Heart left ventricle (tissue), 16 donors: Measurements from ENCODE around the gene FAHD1. TPM values are rescaled to one million over a fixed set of nuclear protein-coding genes. Genes with fewer than 3 reads are reported as not detected.

Source experiments
- ATAC-seq, 4 donors: fragments of 200-7000 bp; cut with Tn5 transposase; one replicate each; pipeline ENCODE4 v1.9.1; 2020 to 2022; ENCODE audit warnings: moderate library complexity in 4 of 4, mild to moderate bottlenecking in 3 of 4, moderate number of reproducible peaks in 1 of 4
- DNase-seq, 5 donors: peaks; one replicate each; pipeline ENCODE4 v3.0.0-alpha.2; 2020
- H3K27ac ChIP-seq, 12 donors: fragments of 200-600 bp; sonication (generic) in 4 of 12; one replicate each; pipeline versions ENCODE4 v1.5.0 to v1.8.0; 2016 to 2022; ENCODE audit warnings: mild to moderate bottlenecking in 2 of 12
- H3K27me3 ChIP-seq, 9 donors: fragments of 200-600 bp; sonication (generic) in 2 of 9; one replicate each; pipeline versions ENCODE4 v1.5.1 to v1.8.0; 2016 to 2022; ENCODE audit warnings: mild to moderate bottlenecking in 3 of 9
- H3K36me3 ChIP-seq, 9 donors: fragments of 200-600 bp; sonication (generic) in 2 of 9; one replicate each; pipeline versions ENCODE4 v1.5.0 to v1.8.0; 2018 to 2022; ENCODE audit warnings: mild to moderate bottlenecking in 2 of 9
- H3K4me1 ChIP-seq, 12 donors: fragments of 200-600 bp; sonication (generic) in 4 of 12; one replicate each; pipeline versions ENCODE4 v1.5.0 to v1.8.0; 2016 to 2022; ENCODE audit warnings: mild to moderate bottlenecking in 3 of 12
- H3K4me3 ChIP-seq, 12 donors: fragments of 200-600 bp; sonication (generic) in 4 of 12; one replicate each; pipeline versions ENCODE4 v1.5.0 to v1.8.0; 2017 to 2022; ENCODE audit warnings: mild to moderate bottlenecking in 9 of 12, moderate library complexity in 4 of 12
- H3K9me3 ChIP-seq, 12 donors: fragments of 200-600 bp; sonication (generic) in 4 of 12; one replicate each; pipeline versions ENCODE4 v1.5.0 to v1.8.0; 2016 to 2022; ENCODE audit warnings: mild to moderate bottlenecking in 1 of 12
- POLR2A ChIP-seq, 2 donors: fragments of 450-650 bp; IDR thresholded peaks; one replicate each; pipeline ENCODE4 v1.6.1; 2017; ENCODE audit warnings: antibody characterized with exemption in 2 of 2, mild to moderate bottlenecking in 2 of 2, moderate library complexity in 2 of 2
- WGBS, 4 donors: extraction: QIAGEN DNeasy Blood & Tissue Kit in 2 of 4; methylation state at CpG; one replicate each; pipeline versions ENCODE4 v1.1.5 to v1.1.7; 2013 to 2018; 5-methylcytosine and 5-hydroxymethylcytosine counted together
- intact Hi-C, 10 donors: fragments of 100-400 bp; cut with DNase I; formaldehyde crosslinking; loops; one replicate each; pipeline versions ENCODE4 v1.11.1 to v1.14.2; 2022
- polyA plus RNA-seq, 2 donors: library from polyadenylated mRNA; stranded (reverse); fragments of 200-250 nt; gene quantifications; one replicate each; pipeline ENCODE4 v1.2.3, GENCODE V29; 2013
- total RNA-seq, 9 donors: library from RNA; depleted of rRNA in 2 of 9; stranded (reverse); fragments of >200 nt in 2 of 9; fragmentation: NEBNext Ultra II Directional in 3 of 9; extraction: Animal tissue kit (Norgen Biotek cat#: 25700) in 3 of 9; gene quantifications; one replicate each; pipeline versions ENCODE4 v1.1.0 to v1.2.4, GENCODE V29; 2016 to 2023
- TF ChIP-seq, protein P1 (sequence below), 12 donors: fragments of 200-600 bp; sonication (generic) in 4 of 12; IDR thresholded peaks; one replicate each; pipeline versions ENCODE4 v1.5.0 to v1.8.0; 2018 to 2022; ENCODE audit warnings: antibody characterized with exemption in 12 of 12, mild to moderate bottlenecking in 5 of 12
- donor health status: ischemic (EF 13 %, LVEDD 7.1; RV severe dilation, severe dysfunction).
- donor health status: healthy with polysubstance abuse.
- donor health status: DM: no; HTN: yes; CAD: no.
- donor health status: DM: no; HTN: no; CAD: no.
- donor health status: ischemic (EF 25% LVEDD 6.9; RV normal size, moderate dysfunction).
- donor health status: ischemic (EF 25% LVEDD 5.7; RV mildly dilated, moderate dysfunction).
- donor health status: healthy.
- donor health status: DM: yes; HTN: yes; CAD: no.
- donor health status: ischemic (EF 35%, LVEDD 5.7; RV mildly dilated, moderate dysfunction).
- donor health status: nonischemic (EF 11% LVEDD 7.7; RV severe dilation, severe dysfunction).
- donor health status: DM: yes; HTN: yes; CAD: no.
- donor health status: PGD.
- donor health status: ischemic (EF 29% LVEDD 5.4; RV normal size, mild dysfunction).
- donor health status: nonischemic (EF 23%, LVEDD 6.1; RV moderate dilation, normal function).

FAHD1 gene
- total and polyA plus RNA-seq, 11 donors, result 19.2 to 83.8 (median 32.9) TPM

DNA sequence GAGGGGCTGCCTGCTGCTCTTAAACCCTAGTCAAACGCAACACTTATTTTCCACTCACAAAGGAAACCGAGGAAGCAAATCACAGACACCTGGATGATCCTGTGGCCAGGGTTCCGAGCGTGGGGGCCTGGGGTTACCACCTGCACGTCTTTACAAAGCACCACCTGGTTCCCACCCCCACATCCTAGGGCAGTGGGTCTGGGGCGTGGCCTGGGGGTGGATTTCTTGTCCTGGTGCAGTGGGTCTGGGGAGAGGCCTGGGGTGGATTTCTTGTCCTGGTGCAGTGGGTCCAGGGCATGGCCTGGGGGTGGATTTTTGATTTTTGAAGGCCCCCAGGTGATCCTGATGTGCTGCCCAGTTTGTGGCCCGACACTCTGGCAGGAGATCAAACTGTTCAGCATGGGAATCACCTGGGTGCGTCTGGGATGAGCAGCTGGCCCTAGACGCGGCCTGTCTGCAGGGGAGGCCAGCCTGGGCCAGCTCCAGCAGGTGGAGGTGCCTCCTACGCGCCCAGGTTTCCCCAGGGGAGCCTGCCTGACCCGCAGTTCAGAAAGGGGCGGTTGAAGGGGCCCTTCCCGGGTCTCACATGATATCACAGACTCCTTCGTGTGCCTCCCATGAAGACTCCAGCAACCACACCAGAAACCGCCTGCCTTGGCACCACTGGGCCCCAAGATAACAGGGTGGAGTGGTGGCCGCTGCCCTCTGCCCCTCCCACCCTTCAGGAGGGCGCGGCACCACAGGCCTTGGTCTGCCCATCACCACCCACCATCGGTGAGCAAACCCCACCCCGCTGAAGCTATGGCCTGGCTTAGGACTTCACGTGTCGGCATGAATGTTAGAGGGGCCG lies 6.7 kb upstream of the FAHD1 start:
- H3K4me1 ChIP-seq, result peaks cover 0 to 21% (median 16%) of the 10 kb centered on the region in 12 donors
- H3K36me3 ChIP-seq, result peaks cover 0 to 76% (median 69%) of the 10 kb centered on the region in 9 donors
- H3K27ac ChIP-seq, result no peak overlapping the region
- ATAC-seq (no peak), DNase-seq (no peak)
- intact Hi-C loops, result no loop called here
- 89 to 95% (median 92%) methylated on average over 13 to 25 of the region's 25 CpGs for WGBS, 4 donors
- TF ChIP-seq, protein P1, sequence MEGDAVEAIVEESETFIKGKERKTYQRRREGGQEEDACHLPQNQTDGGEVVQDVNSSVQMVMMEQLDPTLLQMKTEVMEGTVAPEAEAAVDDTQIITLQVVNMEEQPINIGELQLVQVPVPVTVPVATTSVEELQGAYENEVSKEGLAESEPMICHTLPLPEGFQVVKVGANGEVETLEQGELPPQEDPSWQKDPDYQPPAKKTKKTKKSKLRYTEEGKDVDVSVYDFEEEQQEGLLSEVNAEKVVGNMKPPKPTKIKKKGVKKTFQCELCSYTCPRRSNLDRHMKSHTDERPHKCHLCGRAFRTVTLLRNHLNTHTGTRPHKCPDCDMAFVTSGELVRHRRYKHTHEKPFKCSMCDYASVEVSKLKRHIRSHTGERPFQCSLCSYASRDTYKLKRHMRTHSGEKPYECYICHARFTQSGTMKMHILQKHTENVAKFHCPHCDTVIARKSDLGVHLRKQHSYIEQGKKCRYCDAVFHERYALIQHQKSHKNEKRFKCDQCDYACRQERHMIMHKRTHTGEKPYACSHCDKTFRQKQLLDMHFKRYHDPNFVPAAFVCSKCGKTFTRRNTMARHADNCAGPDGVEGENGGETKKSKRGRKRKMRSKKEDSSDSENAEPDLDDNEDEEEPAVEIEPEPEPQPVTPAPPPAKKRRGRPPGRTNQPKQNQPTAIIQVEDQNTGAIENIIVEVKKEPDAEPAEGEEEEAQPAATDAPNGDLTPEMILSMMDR (IDR thresholded peaks at IDR 0.05), result no peak
- no peak for TF ChIP-seq POLR2A (IDR thresholded peaks at IDR 0.05)
- H3K4me3 ChIP-seq, result no peak overlapping the region
- H3K27me3 ChIP-seq, result no peaks in the 10 kb centered on the region
- no peaks in the 10 kb centered on the region for H3K9me3 ChIP-seq

DNA sequence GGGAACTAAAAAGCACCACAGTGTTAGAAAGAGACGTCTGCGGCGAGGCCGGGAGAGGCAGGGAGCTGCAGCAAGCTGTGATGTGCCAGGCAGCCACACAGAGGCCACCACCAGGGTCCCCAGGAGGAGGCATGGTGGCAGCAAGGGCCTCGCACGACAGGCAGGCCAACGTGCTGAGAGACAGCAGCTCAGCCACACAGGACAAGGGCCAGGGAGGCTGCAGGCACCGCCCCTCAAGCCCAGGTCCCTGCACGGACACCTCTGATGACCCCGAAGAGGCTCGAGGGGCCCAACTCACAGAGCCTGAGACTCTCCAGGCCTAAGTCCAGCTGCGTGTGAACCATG lies 6.1 kb upstream of the FAHD1 start:
- no peak for ATAC-seq
- intact Hi-C loops, result no loop called here
- 89 to 91% (median 90%) methylated on average over 10 to 12 of the region's 12 CpGs for WGBS, 4 donors

DNA sequence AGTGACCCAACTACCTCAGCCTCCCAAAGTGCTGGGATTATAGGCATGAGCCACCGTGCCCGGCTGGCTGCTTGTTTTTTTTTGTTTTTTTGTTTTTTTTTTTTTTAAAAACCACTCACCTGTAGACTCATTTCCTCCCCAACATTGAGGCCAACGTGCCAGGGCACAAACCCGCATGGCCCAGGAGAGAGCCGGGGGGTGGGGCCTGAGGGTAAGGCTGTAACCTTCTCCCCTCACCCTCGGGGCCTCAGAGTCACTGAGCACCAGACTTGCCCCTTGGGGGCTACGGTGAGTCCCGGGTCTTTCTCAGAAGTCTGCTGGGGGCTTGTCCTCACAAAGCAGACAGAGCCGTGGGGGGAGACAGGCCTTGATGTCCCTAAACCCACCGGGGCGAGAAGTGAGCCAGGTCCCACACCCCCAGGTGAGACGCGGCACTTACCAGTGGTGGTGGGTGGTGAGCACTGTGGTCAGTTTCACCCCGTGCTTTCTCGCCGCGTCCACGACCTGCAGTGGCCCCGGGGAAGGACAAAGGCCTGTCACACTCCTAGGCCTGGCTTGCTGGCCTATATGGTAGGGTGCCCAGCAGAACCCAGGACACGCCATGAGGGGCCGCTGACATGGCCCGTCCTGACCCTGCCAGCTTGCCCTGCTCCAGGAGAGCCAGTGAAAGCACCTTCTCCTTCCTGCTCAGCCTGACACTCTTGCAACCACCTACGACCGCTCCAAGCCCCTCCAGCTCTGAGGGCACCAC lies 5.0 kb upstream of the FAHD1 start:
- TF ChIP-seq POLR2A (IDR thresholded peaks at IDR 0.05), result no peak
- TF ChIP-seq, protein P1 (IDR thresholded peaks at IDR 0.05), result no peak
- 92 to 96% (median 94%) methylated on average over 22 to 24 of the region's 24 CpGs for WGBS, 4 donors
- no peak overlapping the region for H3K27ac ChIP-seq
- H3K4me3 ChIP-seq, result no peak overlapping the region
- H3K4me1 ChIP-seq, result peaks cover 5 to 27% (median 22%) of the 10 kb centered on the region in 12 donors
- H3K9me3 ChIP-seq, result no peaks in the 10 kb centered on the region
- no peak for DNase-seq
- intact Hi-C loops, result no loop called here
- peaks cover 0 to 59% (median 52%) of the 10 kb centered on the region in 9 donors for H3K36me3 ChIP-seq
- ATAC-seq, result no peak
- H3K27me3 ChIP-seq, result no peaks in the 10 kb centered on the region

More for the DNA sequence above, 6.1 kb upstream of the FAHD1 start:
- no peak for DNase-seq
- Histone ChIP-seq H3K4me1 (peaks cover 4 to 27% (median 22%) of the 10 kb centered on the region in 12 donors), H3K27ac (no peak overlapping the region), H3K27me3 (no peaks in the 10 kb centered on the region), H3K9me3 (no peaks in the 10 kb centered on the region), H3K36me3 (peaks cover 0 to 70% (median 63%) of the 10 kb centered on the region in 9 donors), H3K4me3 (no peak overlapping the region)
- TF ChIP-seq POLR2A (IDR thresholded peaks at IDR 0.05), result no peak
- TF ChIP-seq, protein P1 (IDR thresholded peaks at IDR 0.05), result no peak

DNA sequence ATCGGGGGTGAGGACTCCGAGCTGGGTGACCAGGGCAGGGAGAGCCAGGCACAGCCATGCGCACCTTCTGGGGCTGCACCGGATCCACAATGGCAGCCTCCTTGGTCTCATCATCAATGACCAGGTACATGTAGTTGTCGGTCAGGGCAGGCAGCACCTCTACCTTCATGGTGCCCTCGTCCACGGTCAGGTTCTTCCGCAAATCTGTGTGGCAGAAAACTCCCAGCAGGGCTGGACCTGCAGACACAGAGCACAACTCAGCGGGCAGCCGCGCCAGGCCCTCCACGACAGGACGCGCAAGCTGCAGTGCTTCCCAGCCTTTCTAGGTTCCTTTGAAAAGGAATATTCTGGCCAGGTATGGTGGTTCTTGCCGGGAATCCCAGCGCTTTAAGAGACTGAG lies 4.2 kb upstream of the FAHD1 start:
- Histone ChIP-seq H3K36me3 (peaks cover 0 to 51% (median 47%) of the 10 kb centered on the region in 9 donors), H3K27me3 (no peaks in the 10 kb centered on the region), H3K4me3 (no peak overlapping the region), H3K4me1 (peaks cover 5 to 32% (median 26%) of the 10 kb centered on the region in 12 donors), H3K9me3 (no peaks in the 10 kb centered on the region), H3K27ac (no peak overlapping the region)
- ATAC-seq (no peak), DNase-seq (no peak)
- intact Hi-C loops, result no loop called here
- WGBS, 4 donors, result 94 to 97% (median 95%) methylated on average over 9 to 16 of the region's 16 CpGs
- TF ChIP-seq, protein P1 (IDR thresholded peaks at IDR 0.05), result no peak
- TF ChIP-seq POLR2A (IDR thresholded peaks at IDR 0.05), result no peak
